ENCODE results near the gene IFT80. TPM values are rescaled to one million over a fixed set of nuclear protein-coding genes. Genes with fewer than 3 reads are reported as not detected.

IFT80 gene
- total RNA-seq (2022) (19.3 and 24.9 TPM in 2 replicates), Bru-seq, nascent RNA (percentile 76 among the genes with signal in this experiment), BruChase-seq, experiment 1, labeled RNA remaining after a 2-hour chase (percentile 93 among the genes with signal in this experiment), BruChase-seq, experiment 2, labeled RNA remaining after a 6-hour chase (percentile 96 among the genes with signal in this experiment)
- long read RNA-seq, full-length matches to known transcripts = 2 of 13 reads
- long read RNA-seq, partial matches to known transcripts = 1 of 13 reads
- long read RNA-seq, other reads (novel, unspliced or antisense) = 10 of 13 reads

DNA sequence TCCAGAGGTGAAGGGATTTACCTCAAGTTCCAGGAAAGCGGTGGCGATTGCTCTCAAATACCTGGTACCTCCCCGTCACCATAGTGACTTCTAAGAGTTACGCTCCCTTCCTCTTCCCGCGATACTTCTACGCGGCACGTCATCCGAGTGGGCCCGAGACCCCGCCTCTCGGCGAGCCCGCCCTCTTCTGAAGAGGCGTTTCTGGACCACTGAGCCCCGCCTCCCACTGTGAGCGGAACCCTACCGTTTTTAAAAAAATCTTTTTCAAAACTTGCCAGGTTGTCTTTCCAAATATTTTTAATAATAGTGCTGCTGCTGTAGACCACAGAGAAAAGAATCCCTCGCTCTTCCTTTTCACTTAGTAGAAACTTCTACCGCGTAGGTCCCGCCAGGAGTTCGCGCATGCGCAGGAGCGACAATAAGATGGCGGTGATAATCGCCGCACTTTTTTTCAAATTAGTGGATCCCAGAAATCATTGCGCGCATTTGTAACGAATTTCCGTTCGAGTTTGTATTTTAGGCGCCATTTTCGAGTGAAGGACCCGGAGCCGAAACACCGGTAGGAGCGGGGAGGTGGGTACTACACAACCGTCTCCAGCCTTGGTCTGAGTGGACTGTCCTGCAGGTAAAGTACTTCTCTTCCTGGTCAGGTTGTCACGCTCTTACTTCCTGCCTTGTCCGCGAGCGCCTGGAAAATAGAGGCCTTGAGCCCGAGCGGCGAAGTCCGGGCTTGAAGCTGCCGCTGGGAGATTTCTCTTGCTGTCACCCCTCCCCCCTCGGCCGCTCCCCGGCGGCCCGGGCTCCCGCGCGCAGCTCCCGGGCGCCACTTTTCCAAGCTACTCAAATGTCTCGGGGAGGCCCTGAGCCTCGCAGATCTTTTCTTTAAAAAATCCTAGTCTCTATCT, at the start of gene IFT80, which contains the start of gene SMC4:
Gene IFT80 (minus strand): TSS at position 101 of the 905 bp plus-strand sequence. CDS start 14,625 bp downstream, outside the sequence.
Gene SMC4 (plus strand): TSS at position 526 of the 905 bp plus-strand sequence. CDS start 1,177 bp downstream, outside the sequence.
- Histone ChIP-seq H3K36me3 (ENCODE audit: control insufficient read depth, insufficient read depth, low read length) (no peaks in the 10 kb centered on the region), H3K9me3 (no peaks in the 10 kb centered on the region), H3K4me3 (ENCODE audit: low read depth, low read length) (peak within 1 kb of the TSS; percentile 96), H3K27me3 (replicated peaks; ENCODE audit: control insufficient read depth, insufficient read depth, low read length) (no peaks in the 10 kb centered on the region), H3K4me1 (peaks cover 10% of the 10 kb centered on the region)
- Mint-ChIP-seq H3K9me3 (ENCODE audit: unreplicated experiment) (no peaks in the 10 kb centered on the region), H3K27me3 (ENCODE audit: insufficient read depth, unreplicated experiment) (no peaks in the 10 kb centered on the region), H3K27ac (ENCODE audit: unreplicated experiment) (peak within 1 kb of the TSS; percentile 99), H3K4me1 (ENCODE audit: low read depth, unreplicated experiment) (peaks cover 6% of the 10 kb centered on the region), H3K36me3 (ENCODE audit: insufficient read depth, unreplicated experiment) (peaks cover 43% of the 10 kb centered on the region), H3K4me3 (ENCODE audit: unreplicated experiment) (peak within 1 kb of the TSS; percentile 97)
- POLR2A ChIA-PET = interaction anchor here (0.6 to 0.8 kb wide), 6 partner anchors 9 to 174 kb away, joined by 3 to 12 read pairs (median 4); partner anchors contain the start of genes C3orf80, KPNA4 and TRIM59
- CTCF ChIA-PET = no interaction called here
- BruUV-seq (replicated peaks) = TSS peak; percentile 41
- DNase-seq = peak; percentile 95 to 96
- intact Hi-C loops (cut with micrococcal nuclease; ENCODE audit: unreplicated experiment) = loop anchor here (2.0 kb wide), 1 partner anchor 175 kb away; the partner anchor contains the start of gene C3orf80
- no peak for TF ChIP-seq CTCF (IDR thresholded peaks at IDR 0.05; ENCODE audit: insufficient read depth in 1 of 2, low read depth in 1 of 2, low read length in 1 of 2, severe bottlenecking in 1 of 2, unreplicated experiment in 1 of 2)

DNA sequence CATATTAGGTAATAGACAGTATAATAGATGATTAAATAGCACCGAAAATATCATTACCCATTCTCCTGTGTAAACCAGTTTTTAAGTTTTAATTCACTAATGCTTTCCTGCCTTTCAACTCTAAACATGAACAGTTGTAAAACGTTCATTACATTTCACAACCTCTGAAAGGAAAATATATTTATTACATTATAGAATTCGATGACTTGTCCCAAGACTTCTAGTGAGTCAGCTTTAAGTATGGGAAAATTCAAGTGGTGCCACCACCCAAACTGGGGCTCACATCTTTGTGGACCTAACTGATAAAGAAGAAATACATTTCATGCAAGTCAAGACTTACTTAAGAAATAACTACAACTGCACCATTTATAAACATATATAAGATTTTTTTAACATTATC, 48.5 kb upstream of the IFT80 start:
- Mint-ChIP-seq H3K4me3 (ENCODE audit: unreplicated experiment) (no peak overlapping the region), H3K27me3 (ENCODE audit: insufficient read depth, unreplicated experiment) (no peaks in the 10 kb centered on the region), H3K9me3 (ENCODE audit: unreplicated experiment) (no peaks in the 10 kb centered on the region), H3K27ac (ENCODE audit: unreplicated experiment) (no peak overlapping the region), H3K4me1 (ENCODE audit: low read depth, unreplicated experiment) (no peaks in the 10 kb centered on the region), H3K36me3 (ENCODE audit: insufficient read depth, unreplicated experiment) (peaks cover 9% of the 10 kb centered on the region)
- H3K27me3 ChIP-seq (replicated peaks; ENCODE audit: control insufficient read depth, insufficient read depth, low read length) = no peaks in the 10 kb centered on the region
- no peak for DNase-seq
- intact Hi-C loops (cut with micrococcal nuclease; ENCODE audit: unreplicated experiment) = no loop called here
- no peak for TF ChIP-seq CTCF (IDR thresholded peaks at IDR 0.05; ENCODE audit: insufficient read depth in 1 of 2, low read depth in 1 of 2, low read length in 1 of 2, severe bottlenecking in 1 of 2, unreplicated experiment in 1 of 2)
- CTCF ChIA-PET = no interaction called here
- H3K4me3 ChIP-seq (ENCODE audit: low read depth, low read length) = no peak overlapping the region
- no peaks in the 10 kb centered on the region; the same call in 1 of the 2 replicates for H3K36me3 ChIP-seq (ENCODE audit: control insufficient read depth, insufficient read depth, low read length)
- no TSS peak for BruUV-seq (replicated peaks)
- H3K4me1 ChIP-seq = 0 out of 2 replicates have a peak, but pooled peaks cover 5% of the 10 kb centered on the region
- no peaks in the 10 kb centered on the region for H3K9me3 ChIP-seq
- POLR2A ChIA-PET = no interaction called here

- intact Hi-C loops (cut with micrococcal nuclease; ENCODE audit: unreplicated experiment) = no loop called here
- H3K4me1 Mint-ChIP-seq (ENCODE audit: low read depth, unreplicated experiment) = no peaks in the 10 kb centered on the region
- Histone ChIP-seq H3K36me3 (ENCODE audit: control insufficient read depth, insufficient read depth, low read length) (no peaks in the 10 kb centered on the region; the same call in 1 of the 2 replicates), H3K4me1 (0 out of 2 replicates have a peak, but pooled peaks cover 5% of the 10 kb centered on the region), H3K27me3 (replicated peaks; ENCODE audit: control insufficient read depth, insufficient read depth, low read length) (no peaks in the 10 kb centered on the region), H3K4me3 (ENCODE audit: low read depth, low read length) (no peak overlapping the region), H3K9me3 (no peaks in the 10 kb centered on the region)
- CTCF ChIA-PET = no interaction called here
- no TSS peak for BruUV-seq (replicated peaks)
- H3K9me3 Mint-ChIP-seq (ENCODE audit: unreplicated experiment) = no peaks in the 10 kb centered on the region
- H3K27ac Mint-ChIP-seq (ENCODE audit: unreplicated experiment) = no peak overlapping the region
- no peak overlapping the region for H3K4me3 Mint-ChIP-seq (ENCODE audit: unreplicated experiment)
- POLR2A ChIA-PET = no interaction called here
- H3K36me3 Mint-ChIP-seq (ENCODE audit: insufficient read depth, unreplicated experiment) = peaks cover 9% of the 10 kb centered on the region
- no peaks in the 10 kb centered on the region for H3K27me3 Mint-ChIP-seq (ENCODE audit: insufficient read depth, unreplicated experiment)
- DNase-seq = no peak
- no peak for TF ChIP-seq CTCF (IDR thresholded peaks at IDR 0.05; ENCODE audit: insufficient read depth in 1 of 2, low read depth in 1 of 2, low read length in 1 of 2, severe bottlenecking in 1 of 2, unreplicated experiment in 1 of 2)
Measured at GRCh38 chr3:160446522-160447056, 47.6 kb upstream of the IFT80 start.

Data from Caco-2 (cell line).